Ectodermal cell (in vitro differentiated cells): ENCODE results near the gene SIK3.
"Not testable (repeated sequence)": the region's sequence is repeated elsewhere in the genome, so short reads cannot be mapped to it uniquely, and the experiment has no call there.

Experiments
- H3K27ac ChIP-seq: 2 replicates; pipeline ENCODE4 v1.7.0; 2013; ENCODE audit warnings: mild to moderate bottlenecking, low read depth, low read length; ENCODE audit not compliant: insufficient read depth, poor library complexity, severe bottlenecking
- H3K27me3 ChIP-seq: 2 replicates; pipeline ENCODE4 v1.7.0; 2013; ENCODE audit warnings: mild to moderate bottlenecking, low read length; ENCODE audit not compliant: insufficient read depth, control insufficient read depth, poor library complexity, severe bottlenecking
- H3K36me3 ChIP-seq: one replicate; pipeline ENCODE4 v1.7.0; 2013; ENCODE audit warnings: low read length; ENCODE audit not compliant: control insufficient read depth, insufficient read depth
- H3K4me1 ChIP-seq: one replicate; pipeline ENCODE4 v1.7.0; 2013; ENCODE audit warnings: low read length; ENCODE audit not compliant: control insufficient read depth, insufficient read depth
- H3K4me3 ChIP-seq: 2 replicates; pipeline ENCODE4 v1.7.0; 2013; ENCODE audit warnings: low read depth, low read length, control low read depth; ENCODE audit not compliant: insufficient read depth
- H3K9me3 ChIP-seq: 2 replicates; pipeline ENCODE4 v1.7.0; 2013; ENCODE audit warnings: mild to moderate bottlenecking, low read length, moderate library complexity; ENCODE audit not compliant: control insufficient read depth
- WGBS, 2 experiments: methylation state at CpG; one replicate each; pipeline ENCODE4 v1.1.7; 2013; ENCODE audit warnings: missing lambda C conversion rate in 2 of 2; 5-methylcytosine and 5-hydroxymethylcytosine counted together

SIK3 gene

GRCh38 chr11:116838321-116839084, 259.7 kb downstream of the SIK3 start:
- H3K27ac ChIP-seq, result no peak overlapping the region
- WGBS, 2 experiments, result 91 to 93% methylated on average over 6 of the region's 6 CpGs

GRCh38 chr11:116837231-116838091, 260.8 kb downstream of the SIK3 start, which contains the start of gene APOA1:
APOA1 (minus strand) TSS chr11:116837622; CDS start chr11:116837387, 235 bp downstream.
- 68 to 71% methylated on average over 18 to 19 of the region's 19 CpGs for WGBS, 2 experiments
- peaks cover 23% of the 10 kb centered on the region for H3K4me1 ChIP-seq
- H3K27ac ChIP-seq, result no peak within 1 kb of the TSS
- H3K9me3 ChIP-seq, result no peaks in the 10 kb centered on the region
- no peak within 1 kb of the TSS for H3K4me3 ChIP-seq
- H3K27me3 ChIP-seq, result peaks cover 12% of the 10 kb centered on the region
- H3K36me3 ChIP-seq, result no peaks in the 10 kb centered on the region

More at GRCh38 chr11:116838321-116839084, 259.7 kb downstream of the SIK3 start:
- H3K27me3 ChIP-seq, result peaks cover 12% of the 10 kb centered on the region
- no peaks in the 10 kb centered on the region for H3K36me3 ChIP-seq
- peaks cover 23% of the 10 kb centered on the region for H3K4me1 ChIP-seq
- H3K9me3 ChIP-seq, result no peaks in the 10 kb centered on the region
- no peak overlapping the region for H3K4me3 ChIP-seq

- no peaks in the 10 kb centered on the region for H3K9me3 ChIP-seq
- 95 to 96% methylated on average over 7 of the region's 7 CpGs for WGBS, 2 experiments
- H3K27ac ChIP-seq, result no peak overlapping the region
- peaks cover 12% of the 10 kb centered on the region for H3K27me3 ChIP-seq
- H3K4me3 ChIP-seq, result no peak overlapping the region
- H3K36me3 ChIP-seq, result no peaks in the 10 kb centered on the region
- peaks cover 23% of the 10 kb centered on the region for H3K4me1 ChIP-seq
Observed at GRCh38 chr11:116836632-116836991, 261.6 kb downstream of the SIK3 start.

- H3K4me3 ChIP-seq, result peak overlapping the region; percentile 36
- peaks cover 23% of the 10 kb centered on the region for H3K4me1 ChIP-seq
- no peaks in the 10 kb centered on the region for H3K36me3 ChIP-seq
- 16 to 17% methylated on average over 57 of the region's 57 CpGs for WGBS, 2 experiments
- H3K9me3 ChIP-seq, result no peaks in the 10 kb centered on the region
- no peak overlapping the region for H3K27ac ChIP-seq
- peaks cover 12% of the 10 kb centered on the region for H3K27me3 ChIP-seq
Observed at GRCh38 chr11:116835791-116836631, 262.2 kb downstream of the SIK3 start.

GRCh38 chr11:116835042-116835772, 263.0 kb downstream of the SIK3 start:
- Histone ChIP-seq H3K36me3 (no peaks in the 10 kb centered on the region), H3K27me3 (peaks cover 12% of the 10 kb centered on the region), H3K27ac (no peak overlapping the region), H3K9me3 (no peaks in the 10 kb centered on the region), H3K4me3 (peak overlapping the region; percentile 36), H3K4me1 (peaks cover 20% of the 10 kb centered on the region)
- WGBS, 2 experiments, result 61 to 65% methylated on average over 28 of the region's 28 CpGs

GRCh38 chr11:116834535-116835041, 263.6 kb downstream of the SIK3 start:
- not testable (repeated sequence) for H3K27ac ChIP-seq, H3K36me3 ChIP-seq, H3K9me3 ChIP-seq, H3K4me3 ChIP-seq
- Histone ChIP-seq H3K27me3 (peaks cover 12% of the 10 kb centered on the region), H3K4me1 (peaks cover 17% of the 10 kb centered on the region)
- 79 to 80% methylated on average over 13 of the region's 13 CpGs for WGBS, 2 experiments

- 93 to 95% methylated on average over 14 of the region's 14 CpGs for WGBS, 2 experiments
- H3K4me1 ChIP-seq, result peaks cover 21% of the 10 kb centered on the region
- H3K36me3 ChIP-seq, result no peaks in the 10 kb centered on the region
- H3K27ac ChIP-seq, result no peak overlapping the region
- H3K27me3 ChIP-seq, result peaks cover 12% of the 10 kb centered on the region
- no peaks in the 10 kb centered on the region for H3K9me3 ChIP-seq
- no peak overlapping the region for H3K4me3 ChIP-seq
Observed at GRCh38 chr11:116833816-116834534, 264.3 kb downstream of the SIK3 start.

GRCh38 chr11:116833491-116833815, 264.8 kb downstream of the SIK3 start:
- Histone ChIP-seq H3K4me3 (no peak overlapping the region), H3K36me3 (no peaks in the 10 kb centered on the region), H3K4me1 (peaks cover 26% of the 10 kb centered on the region), H3K9me3 (no peaks in the 10 kb centered on the region), H3K27me3 (peaks cover 12% of the 10 kb centered on the region), H3K27ac (no peak overlapping the region)
- 94 to 97% methylated on average over 10 of the region's 10 CpGs for WGBS, 2 experiments
